WTC11 (cell line): ENCODE data around the gene CHRM4. TPM values are rescaled to one million over a fixed set of nuclear protein-coding genes. Genes with fewer than 3 reads are reported as not detected.

ENCODE experiments used
- ATAC-seq: fragments of 200-7000 bp; cut with Tn5 transposase; 2 replicates; pipeline ENCODE4 v1.10.0; 2021; ENCODE audit warnings: mild to moderate bottlenecking, moderate library complexity
- CTCF ChIA-PET: fragments of 300-600 bp; sonication (Branson Sonifier 250); formaldehyde crosslinking; loops from one replicate; lab custom pipeline; 2021; ENCODE audit warnings: antibody characterized with exemption; lab: Charles Lee
- POLR2A ChIA-PET: fragments of 350-600 bp; sonication (Branson Sonifier 250); formaldehyde crosslinking; loops from one replicate; lab custom pipeline; 2021; ENCODE audit warnings: antibody characterized with exemption; lab: Charles Lee
- DNase-seq: peaks from one replicate; pipeline ENCODE4 v3.0.0; 2021; ENCODE audit warnings: low spot score
- H3K27ac Mint-ChIP-seq: 2 replicates; pipeline ENCODE4 v1.8.0; 2021; ENCODE audit warnings: mixed read lengths
- H3K27me3 Mint-ChIP-seq: 2 replicates; pipeline ENCODE4 v1.8.0; 2021; ENCODE audit warnings: low read depth, mild to moderate bottlenecking, moderate library complexity, mixed read lengths
- H3K36me3 Mint-ChIP-seq: 2 replicates; pipeline ENCODE4 v1.8.0; 2021; ENCODE audit warnings: mixed read lengths
- H3K4me1 Mint-ChIP-seq: 2 replicates; pipeline ENCODE4 v1.8.0; 2022; ENCODE audit warnings: mixed read lengths
- H3K4me3 Mint-ChIP-seq: 2 replicates; pipeline ENCODE4 v1.8.0; 2021; ENCODE audit warnings: mild to moderate bottlenecking, moderate library complexity, mixed read lengths
- H3K9me3 Mint-ChIP-seq: 2 replicates; pipeline ENCODE4 v1.8.0; 2021; ENCODE audit warnings: mixed read lengths
- ATF2 ChIP-seq: sonication (generic); formaldehyde crosslinking; IDR thresholded peaks from 2 replicates; pipeline ENCODE4 v1.8.1; 2022; ENCODE audit warnings: low read depth, missing genetic modification reagents, borderline replicate concordance
- E2F5 ChIP-seq: sonication (generic); formaldehyde crosslinking; IDR thresholded peaks from 2 replicates; pipeline ENCODE4 v1.8.1; 2022; ENCODE audit warnings: mild to moderate bottlenecking, moderate library complexity, missing genetic modification reagents
- EMX1 ChIP-seq: fragments of 250-450 bp; sonication (Bioruptor Pico); IDR thresholded peaks from 2 replicates; pipeline ENCODE4 v1.8.0; 2021; ENCODE audit warnings: mild to moderate bottlenecking
- FOXP4 ChIP-seq: sonication (generic); formaldehyde crosslinking; IDR thresholded peaks from 2 replicates; pipeline ENCODE4 v1.8.0; 2022; ENCODE audit warnings: mild to moderate bottlenecking, missing genetic modification reagents
- HMGA2 ChIP-seq: fragments of 250-450 bp; sonication (Bioruptor Pico); IDR thresholded peaks from 2 replicates; pipeline ENCODE4 v1.4.0; 2021; ENCODE audit warnings: mild to moderate bottlenecking, moderate library complexity
- MXD4 ChIP-seq: fragments of 250-450 bp; sonication (Bioruptor Pico); IDR thresholded peaks from 2 replicates; pipeline ENCODE4 v1.8.0; 2021; ENCODE audit warnings: mild to moderate bottlenecking, moderate library complexity, borderline replicate concordance
- MYBL2 ChIP-seq: sonication (generic); formaldehyde crosslinking; IDR thresholded peaks from 2 replicates; pipeline ENCODE4 v1.8.1; 2023; ENCODE audit warnings: mild to moderate bottlenecking, moderate library complexity, missing genetic modification reagents
- NFYB ChIP-seq: sonication (generic); formaldehyde crosslinking; conservative IDR thresholded peaks from 2 replicates; pipeline ENCODE4 v1.8.0; 2022; ENCODE audit warnings: low read depth, missing genetic modification reagents
- RELA ChIP-seq: sonication (generic); formaldehyde crosslinking; IDR thresholded peaks from 2 replicates; pipeline ENCODE4 v1.8.1; 2022; ENCODE audit warnings: missing genetic modification reagents, mild to moderate bottlenecking, borderline replicate concordance
- RORB ChIP-seq: fragments of 250-450 bp; sonication (Bioruptor Pico); IDR thresholded peaks from 2 replicates; pipeline ENCODE4 v1.9.0; 2021; ENCODE audit warnings: mild to moderate bottlenecking
- SP1 ChIP-seq: sonication (generic); formaldehyde crosslinking; conservative IDR thresholded peaks from 2 replicates; pipeline ENCODE4 v1.8.1; 2022; ENCODE audit warnings: missing genetic modification reagents
- USF2 ChIP-seq: sonication (generic); formaldehyde crosslinking; IDR thresholded peaks from 2 replicates; pipeline ENCODE4 v1.8.1; 2023; ENCODE audit warnings: mild to moderate bottlenecking, missing genetic modification reagents, moderate library complexity
- ZNF263 ChIP-seq: sonication (generic); formaldehyde crosslinking; IDR thresholded peaks from 2 replicates; pipeline ENCODE4 v1.8.1; 2022; ENCODE audit warnings: low read depth, mild to moderate bottlenecking, moderate library complexity, missing genetic modification reagents
- ZNF396 ChIP-seq: fragments of 250-450 bp; sonication (Bioruptor Pico); IDR thresholded peaks from 2 replicates; pipeline ENCODE4 v1.8.0; 2021; ENCODE audit warnings: mild to moderate bottlenecking, moderate library complexity, borderline replicate concordance
- ZNF425 ChIP-seq: fragments of 250-450 bp; sonication (Bioruptor Pico); conservative IDR thresholded peaks from 2 replicates; pipeline ENCODE4 v1.9.0; 2021; ENCODE audit warnings: mild to moderate bottlenecking
- total RNA-seq: library from RNA; stranded (reverse); gene quantifications from 3 replicates; pipeline ENCODE4 v1.2.3, GENCODE V29; 2021
- TF ChIP-seq, protein P1 (sequence below): fragments of 250-450 bp; sonication (Bioruptor Pico); IDR thresholded peaks from 2 replicates; pipeline ENCODE4 v1.9.0; 2021; ENCODE audit warnings: mild to moderate bottlenecking, borderline replicate concordance

Gene CHRM4
- total RNA-seq, 1 experiment from 2014 or later: 0.85 TPM

DNA sequence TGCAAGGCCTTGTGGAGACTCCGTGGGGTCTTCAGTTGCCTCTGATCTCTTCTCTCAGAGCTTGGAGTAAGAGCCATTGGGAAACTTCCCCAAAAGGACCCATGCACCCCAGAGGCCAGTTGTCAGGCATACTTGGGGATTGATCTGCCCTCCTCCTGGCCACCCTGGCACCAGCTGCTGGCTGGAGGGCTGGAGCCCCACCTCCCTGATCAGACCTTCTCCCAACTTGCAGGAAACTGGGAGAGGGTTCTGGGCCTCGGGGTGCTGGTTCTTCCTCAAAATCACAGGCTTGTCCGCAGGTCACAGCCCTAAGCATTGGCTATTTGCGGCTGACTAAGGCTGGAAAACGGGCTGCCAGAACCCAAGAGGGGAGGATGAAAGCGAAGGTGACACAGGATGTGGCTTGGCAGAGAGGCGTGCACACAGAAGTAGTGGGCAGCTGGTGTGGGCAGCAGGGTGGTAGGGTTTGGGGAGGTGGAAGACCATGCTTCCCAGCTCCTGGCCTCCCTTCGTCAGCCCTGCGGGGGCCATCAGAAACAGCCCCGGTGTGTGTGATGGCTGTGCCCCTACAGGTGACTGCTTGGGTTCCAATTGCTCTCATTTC lies 45.6 kb downstream of the CHRM4 start (continued):
- no peak for TF ChIP-seq ATF2

DNA sequence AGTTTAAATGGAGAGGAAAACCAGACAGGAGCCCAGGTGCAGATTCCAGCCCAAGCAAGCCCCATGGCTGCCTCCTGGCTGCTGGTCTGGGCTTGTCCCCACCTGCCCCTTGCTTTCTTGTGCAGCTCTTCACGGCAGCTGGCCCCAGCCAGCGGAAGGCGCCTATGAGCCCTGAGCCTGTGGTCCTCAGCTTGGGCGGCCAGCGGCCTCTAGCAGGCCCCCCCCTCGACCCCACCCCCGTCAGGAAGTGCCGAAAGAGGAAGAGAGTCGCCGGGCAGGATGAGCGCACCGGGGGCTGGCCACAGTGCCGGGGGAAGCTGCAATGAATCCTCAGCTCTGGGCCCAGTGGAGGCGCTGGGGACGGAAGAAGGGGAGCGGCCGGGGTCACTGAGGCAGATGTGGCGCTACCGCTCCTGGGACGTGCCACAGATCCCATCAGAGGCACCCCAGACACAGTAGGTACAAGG lies 46.4 kb downstream of the CHRM4 start:
- ChIA-PET CTCF (interaction anchor here (0.7 to 3.6 kb wide), 22 partner anchors 9 to 122 kb away, joined by 3 to 31 read pairs (median 7); partner anchors contain the start of genes CHRM4 and CREB3L1), POLR2A (interaction anchor here (0.9 to 2.7 kb wide), 6 partner anchors 11 to 224 kb away, joined by 3 to 6 read pairs (median 4); partner anchors contain the start of gene CHRM4)
- TF ChIP-seq E2F5 (CRISPR knock-in tag) (0 out of 2 replicates have a peak, but pooled peaks have one; percentile 52), ZNF396 (no peak), EMX1 (CRISPR knock-in tag) (no peak), MXD4 (no peak), ZNF425 (CRISPR knock-in tag) (no peak), ZNF263 (no peak), RORB (CRISPR knock-in tag) (no peak), NFYB (no peak), SP1 (CRISPR knock-in tag) (peak; percentile 40; the same call in 1 of the 2 replicates), USF2 (CRISPR knock-in tag) (no peak), FOXP4 (CRISPR knock-in tag) (no peak), HMGA2 (no peak), MYBL2 (CRISPR knock-in tag) (no peak), RELA (CRISPR knock-in tag) (no peak)
- TF ChIP-seq, protein P1, sequence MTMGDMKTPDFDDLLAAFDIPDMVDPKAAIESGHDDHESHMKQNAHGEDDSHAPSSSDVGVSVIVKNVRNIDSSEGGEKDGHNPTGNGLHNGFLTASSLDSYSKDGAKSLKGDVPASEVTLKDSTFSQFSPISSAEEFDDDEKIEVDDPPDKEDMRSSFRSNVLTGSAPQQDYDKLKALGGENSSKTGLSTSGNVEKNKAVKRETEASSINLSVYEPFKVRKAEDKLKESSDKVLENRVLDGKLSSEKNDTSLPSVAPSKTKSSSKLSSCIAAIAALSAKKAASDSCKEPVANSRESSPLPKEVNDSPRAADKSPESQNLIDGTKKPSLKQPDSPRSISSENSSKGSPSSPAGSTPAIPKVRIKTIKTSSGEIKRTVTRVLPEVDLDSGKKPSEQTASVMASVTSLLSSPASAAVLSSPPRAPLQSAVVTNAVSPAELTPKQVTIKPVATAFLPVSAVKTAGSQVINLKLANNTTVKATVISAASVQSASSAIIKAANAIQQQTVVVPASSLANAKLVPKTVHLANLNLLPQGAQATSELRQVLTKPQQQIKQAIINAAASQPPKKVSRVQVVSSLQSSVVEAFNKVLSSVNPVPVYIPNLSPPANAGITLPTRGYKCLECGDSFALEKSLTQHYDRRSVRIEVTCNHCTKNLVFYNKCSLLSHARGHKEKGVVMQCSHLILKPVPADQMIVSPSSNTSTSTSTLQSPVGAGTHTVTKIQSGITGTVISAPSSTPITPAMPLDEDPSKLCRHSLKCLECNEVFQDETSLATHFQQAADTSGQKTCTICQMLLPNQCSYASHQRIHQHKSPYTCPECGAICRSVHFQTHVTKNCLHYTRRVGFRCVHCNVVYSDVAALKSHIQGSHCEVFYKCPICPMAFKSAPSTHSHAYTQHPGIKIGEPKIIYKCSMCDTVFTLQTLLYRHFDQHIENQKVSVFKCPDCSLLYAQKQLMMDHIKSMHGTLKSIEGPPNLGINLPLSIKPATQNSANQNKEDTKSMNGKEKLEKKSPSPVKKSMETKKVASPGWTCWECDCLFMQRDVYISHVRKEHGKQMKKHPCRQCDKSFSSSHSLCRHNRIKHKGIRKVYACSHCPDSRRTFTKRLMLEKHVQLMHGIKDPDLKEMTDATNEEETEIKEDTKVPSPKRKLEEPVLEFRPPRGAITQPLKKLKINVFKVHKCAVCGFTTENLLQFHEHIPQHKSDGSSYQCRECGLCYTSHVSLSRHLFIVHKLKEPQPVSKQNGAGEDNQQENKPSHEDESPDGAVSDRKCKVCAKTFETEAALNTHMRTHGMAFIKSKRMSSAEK (CRISPR knock-in tag): no peak
- peak; percentile 38 for ATAC-seq
- Mint-ChIP-seq H3K27me3 (peaks cover 11% of the 10 kb centered on the region), H3K4me1 (peaks cover 88% of the 10 kb centered on the region), H3K36me3 (no peaks in the 10 kb centered on the region), H3K9me3 (no peaks in the 10 kb centered on the region), H3K4me3 (peak overlapping the region; percentile 63), H3K27ac (peak overlapping the region; percentile 95)
- peak; percentile 55 for DNase-seq
